A673 (cell line): ENCODE data around the gene ISLR. TPM values are rescaled to one million over a fixed set of nuclear protein-coding genes. Genes with fewer than 3 reads are reported as not detected.

Source experiments
- BruUV-seq: library from RNA; stranded (reverse); fragments of 400-500 nt; replicated peaks from 2 replicates; lab custom pipeline; 2021; lab: Mats Ljungman, UMichigan
- CTCF ChIA-PET: fragments of 300-600 bp; sonication (Branson Sonifier 250); formaldehyde crosslinking; loops from one replicate; lab custom pipeline; 2022; ENCODE audit warnings: antibody characterized with exemption; lab: Charles Lee
- POLR2A ChIA-PET: fragments of 300-600 bp; sonication (Branson Sonifier 250); formaldehyde crosslinking; loops from one replicate; lab custom pipeline; 2022; ENCODE audit warnings: antibody characterized with exemption; ENCODE audit not compliant: low non-redundant PET; lab: Charles Lee
- DNase-seq: peaks from one replicate; pipeline ENCODE4 v3.0.0-alpha.2; 2015; ENCODE audit warnings: low spot score
- H3K27ac ChIP-seq: fragments of 200-600 bp; sonication (generic); 2 replicates; pipeline ENCODE4 v1.5.1; 2016; ENCODE audit warnings: mixed run types, low read depth, mild to moderate bottlenecking, mixed read lengths, antibody characterized with exemption, low read length; ENCODE audit not compliant: poor library complexity, severe bottlenecking
- H3K27me3 ChIP-seq: fragments of 200-600 bp; sonication (generic); replicated peaks from 2 replicates; pipeline ENCODE4 v1.6.1; 2017; ENCODE audit warnings: mixed run types, low read depth, mild to moderate bottlenecking, mixed read lengths, antibody characterized with exemption, low read length; ENCODE audit not compliant: insufficient read depth, poor library complexity
- H3K36me3 ChIP-seq: fragments of 200-600 bp; sonication (generic); 2 replicates; pipeline ENCODE4 v1.6.1; 2016; ENCODE audit warnings: mixed run types, mild to moderate bottlenecking, mixed read lengths, antibody characterized with exemption, low read length; ENCODE audit not compliant: insufficient read depth, poor library complexity, severe bottlenecking
- H3K4me1 ChIP-seq: fragments of 200-600 bp; sonication (generic); 2 replicates; pipeline ENCODE4 v1.6.1; 2017; ENCODE audit warnings: mixed run types, mild to moderate bottlenecking, mixed read lengths, antibody characterized with exemption, low read length; ENCODE audit not compliant: insufficient read depth, poor library complexity, severe bottlenecking
- H3K4me3 ChIP-seq: fragments of 200-600 bp; sonication (generic); 2 replicates; pipeline ENCODE4 v1.5.1; 2016; ENCODE audit warnings: low read depth, mixed run types, mild to moderate bottlenecking, mixed read lengths, low read length; ENCODE audit not compliant: poor library complexity, severe bottlenecking
- H3K9me3 ChIP-seq: fragments of 200-600 bp; sonication (generic); 2 replicates; pipeline ENCODE4 v1.6.1; 2016; ENCODE audit warnings: mixed run types, low read depth, mild to moderate bottlenecking, mixed read lengths, antibody characterized with exemption, low read length; ENCODE audit not compliant: poor library complexity, severe bottlenecking
- EZH2 ChIP-seq: fragments of 200-600 bp; sonication (generic); IDR thresholded peaks from 2 replicates; pipeline ENCODE4 v1.6.1; 2017; ENCODE audit warnings: borderline replicate concordance, low read depth, mild to moderate bottlenecking, mixed read lengths, antibody characterized with exemption, low read length; ENCODE audit not compliant: poor library complexity, severe bottlenecking
- intact Hi-C: fragments of 100-400 bp; cut with micrococcal nuclease; formaldehyde crosslinking; loops from one replicate; pipeline ENCODE4 v1.10.0; 2022; ENCODE audit not compliant: unreplicated experiment
- total RNA-seq: library from RNA; stranded (reverse); gene quantifications from 2 replicates; pipeline ENCODE4 v1.2.3, GENCODE V29; 2021
- TF ChIP-seq, protein P1 (sequence below): fragments of 300-800, 200-600 bp; sonication (generic); conservative IDR thresholded peaks from 2 replicates; pipeline ENCODE4 v1.5.1; 2017; ENCODE audit warnings: low read depth, mild to moderate bottlenecking, antibody characterized with exemption, low read length, moderate library complexity, mixed read lengths

ISLR gene
- total RNA-seq, 1 experiment from 2014 or later: 0.41 TPM

DNA sequence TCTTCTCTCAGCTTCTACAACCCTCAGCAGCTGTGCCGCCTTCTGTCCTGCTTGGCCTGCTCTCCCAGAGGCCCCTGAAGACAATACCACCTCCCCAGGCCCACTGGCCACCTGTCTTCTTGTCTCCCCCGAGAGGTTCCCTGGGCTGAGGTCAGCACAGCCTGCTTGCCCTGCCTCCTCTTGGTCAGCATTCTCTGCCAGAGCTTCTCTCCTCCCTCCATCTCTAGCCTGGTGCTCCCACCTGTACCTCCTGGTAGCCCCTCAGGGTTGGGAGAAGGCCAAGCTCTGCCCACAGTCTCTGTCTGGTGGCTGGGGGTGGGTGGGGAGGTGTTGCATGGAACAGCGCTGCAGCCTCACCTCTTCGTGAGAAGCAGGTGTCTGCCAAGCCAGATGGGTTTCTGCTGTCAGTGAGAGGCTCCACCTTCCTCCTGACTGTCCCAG, 5.6 kb upstream of the ISLR start:
- no peaks in the 10 kb centered on the region for H3K9me3 ChIP-seq
- no peak for DNase-seq
- no peaks in the 10 kb centered on the region for H3K36me3 ChIP-seq
- TF ChIP-seq, protein P1, sequence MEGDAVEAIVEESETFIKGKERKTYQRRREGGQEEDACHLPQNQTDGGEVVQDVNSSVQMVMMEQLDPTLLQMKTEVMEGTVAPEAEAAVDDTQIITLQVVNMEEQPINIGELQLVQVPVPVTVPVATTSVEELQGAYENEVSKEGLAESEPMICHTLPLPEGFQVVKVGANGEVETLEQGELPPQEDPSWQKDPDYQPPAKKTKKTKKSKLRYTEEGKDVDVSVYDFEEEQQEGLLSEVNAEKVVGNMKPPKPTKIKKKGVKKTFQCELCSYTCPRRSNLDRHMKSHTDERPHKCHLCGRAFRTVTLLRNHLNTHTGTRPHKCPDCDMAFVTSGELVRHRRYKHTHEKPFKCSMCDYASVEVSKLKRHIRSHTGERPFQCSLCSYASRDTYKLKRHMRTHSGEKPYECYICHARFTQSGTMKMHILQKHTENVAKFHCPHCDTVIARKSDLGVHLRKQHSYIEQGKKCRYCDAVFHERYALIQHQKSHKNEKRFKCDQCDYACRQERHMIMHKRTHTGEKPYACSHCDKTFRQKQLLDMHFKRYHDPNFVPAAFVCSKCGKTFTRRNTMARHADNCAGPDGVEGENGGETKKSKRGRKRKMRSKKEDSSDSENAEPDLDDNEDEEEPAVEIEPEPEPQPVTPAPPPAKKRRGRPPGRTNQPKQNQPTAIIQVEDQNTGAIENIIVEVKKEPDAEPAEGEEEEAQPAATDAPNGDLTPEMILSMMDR: no peak
- TF ChIP-seq EZH2: no peak
- ChIA-PET POLR2A (no interaction called here), CTCF (no interaction called here)
- no peaks in the 10 kb centered on the region for H3K27me3 ChIP-seq
- H3K27ac ChIP-seq: no peak overlapping the region
- intact Hi-C loops: no loop called here
- H3K4me3 ChIP-seq: no peak overlapping the region
- BruUV-seq: no TSS peak
- peaks cover 4% of the 10 kb centered on the region for H3K4me1 ChIP-seq

DNA sequence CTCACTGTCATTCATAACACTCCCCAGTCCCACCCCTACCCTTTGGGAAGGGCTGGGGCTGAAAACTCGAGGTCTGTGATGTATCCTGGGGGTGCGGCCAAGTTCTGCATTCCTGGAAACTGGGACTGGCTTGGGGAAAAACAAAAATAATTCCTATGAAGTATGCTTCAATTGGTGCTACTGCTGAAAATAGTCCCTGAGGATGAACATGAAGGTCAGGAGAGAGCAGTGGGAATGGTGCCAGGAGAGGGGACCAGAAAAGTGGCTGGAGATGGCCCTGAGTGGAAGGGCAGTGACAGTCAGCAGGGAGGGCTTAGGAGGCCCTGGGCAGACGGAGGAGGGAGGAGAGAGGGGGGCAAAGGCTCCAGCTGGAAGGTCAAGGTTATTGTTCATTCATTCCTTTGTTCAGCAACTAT, 4.8 kb upstream of the ISLR start:
- BruUV-seq: no TSS peak
- H3K4me3 ChIP-seq: no peak overlapping the region
- H3K9me3 ChIP-seq: no peaks in the 10 kb centered on the region
- POLR2A ChIA-PET: no interaction called here
- no peaks in the 10 kb centered on the region for H3K27me3 ChIP-seq
- no peak overlapping the region for H3K27ac ChIP-seq
- H3K4me1 ChIP-seq: peaks cover 12% of the 10 kb centered on the region
- intact Hi-C loops: no loop called here
- CTCF ChIA-PET: no interaction called here
- DNase-seq: no peak
- H3K36me3 ChIP-seq: no peaks in the 10 kb centered on the region
- TF ChIP-seq EZH2: no peak
- TF ChIP-seq, protein P1: no peak

DNA sequence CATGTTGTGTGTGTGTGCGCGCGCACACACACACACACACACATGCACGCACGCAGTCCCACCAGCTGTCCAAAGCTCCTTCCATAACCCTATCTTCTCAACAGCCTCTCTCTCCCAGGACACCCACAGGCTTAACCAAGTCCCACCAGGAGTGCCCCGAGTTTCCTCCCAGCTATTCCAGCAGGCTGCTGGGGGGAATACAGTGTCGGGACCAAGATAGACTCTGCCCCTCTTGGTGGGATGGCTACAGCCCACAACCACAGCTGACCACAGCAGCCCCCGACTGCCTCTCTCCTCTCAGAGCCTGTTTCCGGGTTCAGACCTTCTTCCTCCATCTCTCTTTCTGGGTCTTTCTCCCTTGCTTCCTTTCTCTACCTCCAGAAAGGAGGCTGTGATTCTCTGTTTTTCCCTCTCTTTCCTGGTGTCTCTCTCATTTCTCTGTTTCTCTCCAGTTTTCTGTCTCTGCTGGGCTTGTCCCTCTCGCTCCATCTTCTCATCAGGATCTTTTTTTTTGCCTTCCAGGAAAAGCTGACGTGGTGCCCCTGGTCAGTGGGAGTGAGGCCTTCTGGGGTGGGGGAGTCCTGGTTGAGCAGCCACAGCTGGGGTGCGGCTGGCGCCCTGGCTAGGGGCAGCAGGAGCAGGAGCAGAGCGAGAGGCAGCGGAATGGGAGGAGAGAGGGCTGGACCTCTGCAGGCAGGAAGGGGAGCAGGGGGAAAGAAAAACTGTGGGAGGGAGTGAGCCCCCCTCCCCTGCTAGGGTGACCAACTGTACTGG, 3.3 kb upstream of the ISLR start:
- no peak overlapping the region for H3K27ac ChIP-seq
- TF ChIP-seq EZH2: no peak
- TF ChIP-seq, protein P1: no peak
- ChIA-PET CTCF (no interaction called here), POLR2A (no interaction called here)
- H3K27me3 ChIP-seq: no peaks in the 10 kb centered on the region
- no peak for DNase-seq
- H3K4me3 ChIP-seq: no peak overlapping the region
- intact Hi-C loops: no loop called here
- H3K36me3 ChIP-seq: no peaks in the 10 kb centered on the region
- H3K9me3 ChIP-seq: no peaks in the 10 kb centered on the region
- H3K4me1 ChIP-seq: peaks cover 16% of the 10 kb centered on the region
- no TSS peak for BruUV-seq
